H1 (cell line): ENCODE data around the gene PDP2. TPM values are rescaled to one million over a fixed set of nuclear protein-coding genes. Genes with fewer than 3 reads are reported as not detected.

Experiments
- CTCF ChIA-PET: fragments of 300-600 bp; sonication (Branson Sonifier 250); formaldehyde crosslinking; loops from one replicate; lab custom pipeline; 2021; ENCODE audit not compliant: partially characterized antibody; lab: Charles Lee
- POLR2A ChIA-PET: fragments of 300-600 bp; sonication (Branson Sonifier 250); formaldehyde crosslinking; loops from one replicate; lab custom pipeline; 2021; ENCODE audit warnings: inconsistent platforms; ENCODE audit not compliant: partially characterized antibody; lab: Charles Lee
- DNase-seq, 2 experiments: peaks; one replicate each; pipeline versions ENCODE4 v3.0.0 to v3.0.0-alpha.2; 2010 to 2022; ENCODE audit warnings: low spot score in 2 of 2, low read depth in 1 of 2, mixed read lengths in 1 of 2
- FAIRE-seq: peaks from 2 replicates; lab custom pipeline; 2011; peaks lifted over from hg19 to GRCh38; lab: Jason Lieb, UNC
- H2AFZ ChIP-seq: 2 replicates; pipeline ENCODE4 v1.8.1; 2012; ENCODE audit warnings: low read length, inconsistent platforms
- H2AK5ac ChIP-seq: 2 replicates; pipeline ENCODE4 v1.6.1; 2013; ENCODE audit warnings: low read depth, low read length
- H2BK120ac ChIP-seq: replicated peaks from 2 replicates; pipeline ENCODE3; 2013; ENCODE audit warnings: low read depth, low read length, inconsistent platforms
- H2BK12ac ChIP-seq: 2 replicates; pipeline ENCODE4 v1.6.1; 2013; ENCODE audit warnings: low read depth, low read length
- H2BK15ac ChIP-seq: 2 replicates; pipeline ENCODE4 v1.6.1; 2013; ENCODE audit warnings: low read length
- H2BK20ac ChIP-seq: 2 replicates; pipeline ENCODE4 v1.6.1; 2013; ENCODE audit warnings: low read length
- H2BK5ac ChIP-seq: 2 replicates; pipeline ENCODE4 v1.6.1; 2013; ENCODE audit warnings: low read depth, low read length
- H3K14ac ChIP-seq: 2 replicates; pipeline ENCODE4 v1.6.1; 2013; ENCODE audit warnings: inconsistent platforms; ENCODE audit not compliant: insufficient read length
- H3K18ac ChIP-seq: 2 replicates; pipeline ENCODE4 v1.6.1; 2013; ENCODE audit warnings: low read length; ENCODE audit errors: extremely low read depth
- H3K23ac ChIP-seq: 2 replicates; pipeline ENCODE4 v1.6.1; 2013; ENCODE audit warnings: inconsistent platforms; ENCODE audit not compliant: insufficient read length
- H3K23me2 ChIP-seq: 2 replicates; pipeline ENCODE4 v1.6.1; 2013; ENCODE audit warnings: low read depth, low read length
- H3K27ac ChIP-seq: 2 replicates; pipeline ENCODE4 v1.6.1; 2011; ENCODE audit warnings: low read depth, low read length, inconsistent platforms
- H3K27me3 ChIP-seq, 4 experiments: replicated peaks in 1 of 4; 1 replicate in 1 of 4; 2 replicates in 3 of 4; pipeline versions ENCODE4 v1.6.1 to v1.8.1; 2011 to 2013; ENCODE audit warnings: low read length in 3 of 4, mild to moderate bottlenecking in 3 of 4, inconsistent platforms in 2 of 4, mixed read lengths in 2 of 4, moderate library complexity in 1 of 4; ENCODE audit not compliant: control insufficient read depth in 3 of 4, insufficient read depth in 3 of 4; ENCODE audit errors: extremely low read depth in 1 of 4
- H3K36me3 ChIP-seq, 4 experiments: 2 replicates each; pipeline versions ENCODE4 v1.6.1 to v1.8.1; 2011 to 2013; ENCODE audit warnings: mild to moderate bottlenecking in 4 of 4, low read length in 3 of 4, moderate library complexity in 2 of 4, control low read depth in 1 of 4, inconsistent platforms in 1 of 4; ENCODE audit not compliant: insufficient read depth in 4 of 4, control insufficient read depth in 2 of 4
- H3K4ac ChIP-seq: replicated peaks from 2 replicates; pipeline ENCODE3; 2013; ENCODE audit warnings: low read length, low read depth, mixed read lengths, inconsistent platforms; ENCODE audit not compliant: insufficient read length
- H3K4me1 ChIP-seq, 4 experiments: replicated peaks in 1 of 4; 1 replicate in 1 of 4; 2 replicates in 3 of 4; pipeline versions ENCODE4 v1.6.1 to v1.8.1; 2011 to 2013; ENCODE audit warnings: low read length in 3 of 4, inconsistent platforms in 2 of 4, mixed read lengths in 1 of 4; ENCODE audit not compliant: insufficient read depth in 4 of 4, control insufficient read depth in 3 of 4
- H3K4me2 ChIP-seq, 2 experiments: 2 replicates each; pipeline versions ENCODE4 v1.6.1 to v1.8.1; 2011 to 2013; ENCODE audit warnings: low read depth in 2 of 2, low read length in 2 of 2, control low read depth in 1 of 2, inconsistent platforms in 1 of 2, mild to moderate bottlenecking in 1 of 2; ENCODE audit not compliant: insufficient read depth in 1 of 2
- H3K4me3 ChIP-seq, 4 experiments: fragments of 200-600, 300-600 bp in 1 of 4; sonication (generic), shearing (Covaris generic), sonication (Bioruptor Twin) in 1 of 4; 2 replicates each; pipeline versions ENCODE4 v1.5.1 to v1.8.1; 2011 to 2016; ENCODE audit warnings: low read length in 4 of 4, low read depth in 3 of 4, control low read depth in 2 of 4, inconsistent platforms in 2 of 4, mild to moderate bottlenecking in 2 of 4, mixed read lengths in 1 of 4, moderate library complexity in 1 of 4; ENCODE audit not compliant: insufficient read depth in 2 of 4; ENCODE audit errors: extremely low read depth in 1 of 4
- H3K56ac ChIP-seq: replicated peaks from 2 replicates; pipeline ENCODE3; 2013; ENCODE audit warnings: low read depth, mild to moderate bottlenecking, mixed read lengths, low read length, inconsistent platforms; ENCODE audit not compliant: insufficient read length
- H3K79me1 ChIP-seq: 2 replicates; pipeline ENCODE4 v1.6.1; 2013; ENCODE audit warnings: low read depth, low read length, control low read depth
- H3K79me2 ChIP-seq, 2 experiments: 2 replicates each; pipeline versions ENCODE4 v1.6.1 to v1.8.1; 2012 to 2013; ENCODE audit warnings: low read length in 2 of 2, mild to moderate bottlenecking in 2 of 2, inconsistent platforms in 1 of 2; ENCODE audit not compliant: insufficient read depth in 2 of 2, control insufficient read depth in 1 of 2
- H3K9ac ChIP-seq, 4 experiments: replicated peaks in 1 of 4; 1 replicate in 1 of 4; 2 replicates in 3 of 4; pipeline versions ENCODE4 v1.6.1 to v1.8.1; 2011 to 2013; ENCODE audit warnings: low read depth in 3 of 4, low read length in 3 of 4, control low read depth in 2 of 4, mild to moderate bottlenecking in 2 of 4, moderate library complexity in 2 of 4, inconsistent platforms in 1 of 4; ENCODE audit errors: extremely low read depth in 1 of 4
- H3K9me3 ChIP-seq, 2 experiments: 2 replicates each; pipeline versions ENCODE4 v1.6.1 to v1.8.1; 2012 to 2013; ENCODE audit warnings: mild to moderate bottlenecking in 2 of 2, moderate library complexity in 2 of 2, control low read depth in 1 of 2, inconsistent platforms in 1 of 2, low read depth in 1 of 2, low read length in 1 of 2, mixed read lengths in 1 of 2; ENCODE audit not compliant: insufficient read depth in 2 of 2
- H4K20me1 ChIP-seq, 2 experiments: replicated peaks in 1 of 2; 2 replicates each; pipeline versions ENCODE3 to v1.8.1; 2011 to 2013; ENCODE audit warnings: inconsistent platforms in 2 of 2, low read length in 2 of 2, mild to moderate bottlenecking in 1 of 2; ENCODE audit not compliant: insufficient read depth in 2 of 2, control insufficient read depth in 1 of 2
- H4K5ac ChIP-seq: 2 replicates; pipeline ENCODE4 v1.6.1; 2013; ENCODE audit warnings: low read length, low read depth, mixed read lengths, inconsistent platforms; ENCODE audit not compliant: insufficient read length
- H4K8ac ChIP-seq: 2 replicates; pipeline ENCODE4 v1.8.0; 2013; ENCODE audit warnings: mild to moderate bottlenecking, moderate library complexity, low read length, inconsistent platforms; ENCODE audit not compliant: insufficient read depth; ENCODE audit errors: extremely low read depth
- H4K91ac ChIP-seq: replicated peaks from 2 replicates; pipeline ENCODE3; 2013; ENCODE audit warnings: low read length, mixed read lengths, inconsistent platforms; ENCODE audit not compliant: insufficient read length
- BACH1 ChIP-seq: IDR thresholded peaks from 2 replicates; pipeline ENCODE4 v1.6.1; 2012; ENCODE audit warnings: low read length, improper control_type of control experiment
- CBX8 ChIP-seq: fragments of 300-800, 300-1000 bp; sonication (generic); IDR thresholded peaks from 2 replicates; pipeline ENCODE4 v1.7.1; 2016; ENCODE audit warnings: low read depth, low read length, borderline replicate concordance
- JUN ChIP-seq: IDR thresholded peaks from 2 replicates; pipeline ENCODE4 v1.6.1; 2011; ENCODE audit warnings: low read depth, mild to moderate bottlenecking, improper control_type of control experiment, low read length
- JUND ChIP-seq: IDR thresholded peaks from 2 replicates; pipeline ENCODE4 v1.6.1; 2011; ENCODE audit warnings: mild to moderate bottlenecking, improper control_type of control experiment, low read length
- MAFK ChIP-seq: IDR thresholded peaks from 2 replicates; pipeline ENCODE4 v1.6.1; 2012; ENCODE audit warnings: low read depth, mild to moderate bottlenecking, improper control_type of control experiment, low read length
- NRF1 ChIP-seq: IDR thresholded peaks from 2 replicates; pipeline ENCODE4 v1.6.1; 2011; ENCODE audit warnings: mild to moderate bottlenecking, low read depth, low read length, improper control_type of control experiment
- PHF8 ChIP-seq: fragments of 200-600 bp; sonication (generic); conservative IDR thresholded peaks from 2 replicates; pipeline ENCODE4 v1.7.1; 2012; ENCODE audit warnings: low read depth, mild to moderate bottlenecking, inconsistent platforms, low read length, moderate library complexity
- POLR2A ChIP-seq, 2 experiments: IDR thresholded peaks; 1 replicate in 1 of 2; 2 replicates in 1 of 2; pipeline ENCODE4 v1.6.1; 2011; ENCODE audit warnings: low read depth in 2 of 2, low read length in 2 of 2, mild to moderate bottlenecking in 2 of 2; ENCODE audit errors: control extremely low read depth in 1 of 2
- POU5F1 ChIP-seq: IDR thresholded peaks from 2 replicates; pipeline ENCODE4 v1.6.1; 2011; ENCODE audit warnings: low read depth, mild to moderate bottlenecking, low read length, moderate library complexity
- SIRT6 ChIP-seq: IDR thresholded peaks from one replicate; pipeline ENCODE4 v1.7.1; 2012; ENCODE audit warnings: low read length, inconsistent platforms
- SUZ12 ChIP-seq: fragments of 200-600 bp; sonication (generic); IDR thresholded peaks from 2 replicates; pipeline ENCODE4 v1.6.1; 2012; ENCODE audit warnings: mild to moderate bottlenecking, inconsistent platforms, low read length, moderate library complexity, mixed read lengths
- TBP ChIP-seq: IDR thresholded peaks from 2 replicates; pipeline ENCODE4 v1.6.1; 2011; ENCODE audit warnings: low read depth, low read length, improper control_type of control experiment
- TCF12 ChIP-seq: IDR thresholded peaks from 2 replicates; pipeline ENCODE4 v1.6.1; 2011; ENCODE audit warnings: low read depth, mild to moderate bottlenecking, low read length
- WGBS, 2 experiments: shearing (Covaris generic) in 1 of 2; methylation state at CpG; one replicate each; pipeline versions ENCODE4 v1.1.6 to v1.1.7; 2013 to 2015; ENCODE audit warnings: low lambda C conversion rate in 2 of 2, mixed read lengths in 2 of 2, inconsistent platforms in 1 of 2, low coverage in 1 of 2, missing lambda C conversion rate in 1 of 2; ENCODE audit not compliant: insufficient replicate concordance in 2 of 2, insufficient coverage in 1 of 2, insufficient read length in 1 of 2; ENCODE audit errors: extremely low coverage in 1 of 2, missing lambda C conversion rate in 1 of 2; 5-methylcytosine and 5-hydroxymethylcytosine counted together
- polyA plus RNA-seq, 7 experiments: library from polyadenylated mRNA; depleted of rRNA in 3 of 7; stranded (reverse) in 5 of 7; unstranded in 2 of 7; fragments of >200 nt in 5 of 7; fragments of 200-250 nt in 2 of 7; gene quantifications; 1 replicate in 5 of 7; 2 replicates in 1 of 7; 4 replicates in 1 of 7; pipeline versions ENCODE4 v1.2.1 to v1.2.3, GENCODE V29; 2011 to 2013; ENCODE audit warnings: missing spikeins in 2 of 7, mixed read lengths in 2 of 7
- total RNA-seq: library from RNA; stranded (reverse); fragmentation: NEBNext Ultra II Directional; extraction: Animal tissue kit (Norgen Biotek cat#: 25700); gene quantifications from 2 replicates; pipeline ENCODE4 v1.2.1, GENCODE V29; 2021
- TF ChIP-seq, protein P1 (sequence below): IDR thresholded peaks from 2 replicates; pipeline ENCODE4 v1.6.1; 2012; ENCODE audit warnings: low read length, inconsistent platforms

PDP2 gene
- total and polyA plus RNA-seq, 2 of the 8 experiments (the other 6 are each of a cell fraction or from before 2014, with no cell fraction given), result 11.7 to 36.5 TPM

DNA sequence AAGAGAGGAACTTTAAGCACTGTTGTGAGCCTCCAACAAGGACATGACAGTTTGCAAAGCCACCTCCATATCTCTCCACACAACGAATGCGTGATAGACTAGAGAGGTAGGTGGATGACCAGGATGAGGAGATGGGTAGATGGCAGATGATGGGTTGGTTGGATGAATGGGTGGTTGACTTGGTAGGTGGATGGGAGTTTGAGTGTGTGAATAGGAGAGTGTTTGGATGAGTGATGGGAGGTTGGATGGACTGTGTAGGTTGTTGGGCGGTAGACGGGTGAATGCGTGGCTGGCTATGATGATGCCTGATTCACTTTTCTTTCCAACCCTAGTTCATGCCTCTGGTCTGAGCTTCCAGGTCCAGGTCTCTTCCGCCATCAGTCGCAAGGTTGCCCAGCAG lies 34.2 kb downstream of the PDP2 start:
- Histone ChIP-seq H3K9me3 (no peaks in the 10 kb centered on the region), H2BK120ac (no peak overlapping the region), H3K79me2 (no peaks in the 10 kb centered on the region), H3K9ac (no peak overlapping the region), H3K27me3 (no peaks in the 10 kb centered on the region; a peak in 3 of 7 replicates), H3K14ac (no peak overlapping the region), H3K23me2 (peaks cover 3% of the 10 kb centered on the region; the same call in 1 of the 2 replicates), H3K27ac (no peak overlapping the region), H3K4me2 (no peak overlapping the region), H4K8ac (no peak overlapping the region), H2BK20ac (no peak overlapping the region), H2BK12ac (no peak overlapping the region), H3K18ac (no peak overlapping the region), H4K91ac (no peak overlapping the region), H2AK5ac (no peak overlapping the region; the same call in 1 of the 2 replicates), H3K4ac (no peak overlapping the region), H3K4me3 (no peak overlapping the region), H3K36me3 (no peaks in the 10 kb centered on the region), H3K23ac (no peak overlapping the region), H4K20me1 (peaks cover 0 to 5% of the 10 kb centered on the region in 2 experiments), H2BK5ac (no peak overlapping the region), H3K4me1 (peaks cover 0 to 3% (median 0%) of the 10 kb centered on the region in 4 experiments; a peak in 1 of 7 replicates), H2AFZ (no peak overlapping the region), H3K79me1 (no peaks in the 10 kb centered on the region), H2BK15ac (no peak overlapping the region), H4K5ac (no peak overlapping the region), H3K56ac (no peak overlapping the region)
- FAIRE-seq, result no peak
- CTCF ChIA-PET, result interaction anchor here (0.8 to 42.0 kb wide), 3 partner anchors 1 to 16 kb away, joined by 3 to 1009 read pairs (median 1009); partner anchors contain the start of genes CDH16, PDP2 and RRAD
- no peak for DNase-seq
- POLR2A ChIA-PET, result no interaction called here
- WGBS, 2 experiments, result 92 to 100% methylated on average over 1 to 7 of the region's 7 CpGs
- TF ChIP-seq JUN (no peak), BACH1 (no peak), NRF1 (no peak), POLR2A (IDR thresholded peaks at IDR 0.05; ENCODE audit: control extremely low read depth in 1 of 2, low read depth in 2 of 2, low read length in 2 of 2) (no peak), MAFK (no peak), PHF8 (no peak), SIRT6 (no peak), JUND (no peak), POU5F1 (no peak), SUZ12 (no peak), TBP (no peak), TCF12 (no peak), CBX8 (no peak)
- TF ChIP-seq, protein P1, sequence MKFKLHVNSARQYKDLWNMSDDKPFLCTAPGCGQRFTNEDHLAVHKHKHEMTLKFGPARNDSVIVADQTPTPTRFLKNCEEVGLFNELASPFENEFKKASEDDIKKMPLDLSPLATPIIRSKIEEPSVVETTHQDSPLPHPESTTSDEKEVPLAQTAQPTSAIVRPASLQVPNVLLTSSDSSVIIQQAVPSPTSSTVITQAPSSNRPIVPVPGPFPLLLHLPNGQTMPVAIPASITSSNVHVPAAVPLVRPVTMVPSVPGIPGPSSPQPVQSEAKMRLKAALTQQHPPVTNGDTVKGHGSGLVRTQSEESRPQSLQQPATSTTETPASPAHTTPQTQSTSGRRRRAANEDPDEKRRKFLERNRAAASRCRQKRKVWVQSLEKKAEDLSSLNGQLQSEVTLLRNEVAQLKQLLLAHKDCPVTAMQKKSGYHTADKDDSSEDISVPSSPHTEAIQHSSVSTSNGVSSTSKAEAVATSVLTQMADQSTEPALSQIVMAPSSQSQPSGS, result no peak
